HG02798 (cell line): ENCODE data around the gene ACOX1.

Experiments used
- ATAC-seq: cut with Tn5 transposase; IDR thresholded peaks from one replicate; pipeline ENCODE4 v1.9.1; 2021; ENCODE audit warnings: mild to moderate bottlenecking; ENCODE audit not compliant: unreplicated experiment, poor library complexity

The ACOX1 gene

GRCh38 chr17:75941442-75941819 lies 37.5 kb downstream of the ACOX1 start:
- ATAC-seq = no peak

- ATAC-seq = peak; percentile 96
Observed at GRCh38 chr17:75940727-75941441, 38.1 kb downstream of the ACOX1 start, which contains the start of gene FBF1. FBF1 (minus strand) TSS chr17:75941042; CDS start chr17:75938149, 2,893 bp downstream.

- ATAC-seq = no peak
Observed at GRCh38 chr17:75937652-75938051, 41.3 kb downstream of the ACOX1 start.

GRCh38 chr17:75933808-75934207 lies 45.2 kb downstream of the ACOX1 start:
- no peak for ATAC-seq

- ATAC-seq = no peak
Observed at GRCh38 chr17:75932852-75933251, 46.1 kb downstream of the ACOX1 start.

- ATAC-seq = no peak
Observed at GRCh38 chr17:75931062-75931461, 47.9 kb downstream of the ACOX1 start.

GRCh38 chr17:75927286-75927922 lies 51.6 kb downstream of the ACOX1 start:
- no peak for ATAC-seq

- ATAC-seq = no peak
Observed at GRCh38 chr17:75926456-75926855, 52.5 kb downstream of the ACOX1 start.

- no peak for ATAC-seq
Observed at GRCh38 chr17:75925912-75926311, 53.1 kb downstream of the ACOX1 start.

- ATAC-seq = no peak
Observed at GRCh38 chr17:75925103-75925502, 53.9 kb downstream of the ACOX1 start.

- ATAC-seq = no peak
Observed at GRCh38 chr17:75922963-75923874, 55.7 kb downstream of the ACOX1 start.

GRCh38 chr17:75922173-75922961 lies 56.6 kb downstream of the ACOX1 start:
- no peak for ATAC-seq

GRCh38 chr17:75921596-75921995 lies 57.4 kb downstream of the ACOX1 start:
- no peak for ATAC-seq

GRCh38 chr17:75920045-75920560 lies 58.9 kb downstream of the ACOX1 start:
- ATAC-seq = no peak

GRCh38 chr17:75919611-75920010 lies 59.4 kb downstream of the ACOX1 start:
- ATAC-seq = no peak

GRCh38 chr17:75917917-75918445 lies 61.0 kb downstream of the ACOX1 start:
- no peak for ATAC-seq

- no peak for ATAC-seq
Observed at GRCh38 chr17:75917141-75917916, 61.6 kb downstream of the ACOX1 start.

GRCh38 chr17:75915268-75915667 lies 63.7 kb downstream of the ACOX1 start:
- ATAC-seq = no peak
